ENCODE data around the gene RBM19. TPM values are rescaled to one million over a fixed set of nuclear protein-coding genes. Genes with fewer than 3 reads are reported as not detected.
"Not testable (repeated sequence)": the region's sequence is repeated elsewhere in the genome, so short reads cannot be mapped to it uniquely, and the experiment has no call there.

The RBM19 gene
- total and polyA plus RNA-seq, 4 donors: 14.6 to 33.6 (median 24.4) TPM

DNA sequence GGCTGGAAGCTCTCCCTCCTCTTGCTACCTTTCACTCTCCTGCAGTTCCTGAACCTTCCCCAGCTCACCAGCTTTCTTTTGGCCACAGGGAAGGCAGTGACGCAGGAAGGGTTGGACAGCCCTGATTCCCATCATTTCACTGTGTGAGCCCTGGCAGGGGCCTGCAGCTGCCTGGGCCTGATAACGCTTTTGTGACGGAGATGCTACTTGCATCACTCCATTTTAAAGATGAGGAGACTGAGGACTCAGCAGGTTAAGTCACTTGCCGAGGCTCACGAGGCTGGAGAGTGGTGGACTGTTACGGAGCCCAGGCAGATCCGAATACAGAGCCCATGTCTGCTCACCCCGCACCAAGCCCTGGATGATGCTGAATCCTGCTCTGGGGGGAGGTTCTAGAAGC, 145.3 kb downstream of the RBM19 start:
- H3K4me3 ChIP-seq (ENCODE audit: low read depth, low read length): no peak overlapping the region
- no peaks in the 10 kb centered on the region for H3K9me3 ChIP-seq (ENCODE audit: control insufficient read depth, insufficient read depth, low read length)
- no peaks in the 10 kb centered on the region for H3K27me3 ChIP-seq (ENCODE audit: control insufficient read depth, insufficient read depth, low read length)
- WGBS (ENCODE audit: insufficient coverage): 97% methylated on average over 7 of the region's 8 CpGs
- no peak for DNase-seq (ENCODE audit: low read depth in 4 of 6, low spot score in 6 of 6)
- peaks cover 35% of the 10 kb centered on the region for H3K36me3 ChIP-seq (ENCODE audit: control insufficient read depth, insufficient read depth, low read length)
- H3K4me1 ChIP-seq (ENCODE audit: control insufficient read depth, insufficient read depth, low read length): peaks cover 34% of the 10 kb centered on the region
- H3K27ac ChIP-seq (ENCODE audit: low read depth, low read length): no peak overlapping the region

DNA sequence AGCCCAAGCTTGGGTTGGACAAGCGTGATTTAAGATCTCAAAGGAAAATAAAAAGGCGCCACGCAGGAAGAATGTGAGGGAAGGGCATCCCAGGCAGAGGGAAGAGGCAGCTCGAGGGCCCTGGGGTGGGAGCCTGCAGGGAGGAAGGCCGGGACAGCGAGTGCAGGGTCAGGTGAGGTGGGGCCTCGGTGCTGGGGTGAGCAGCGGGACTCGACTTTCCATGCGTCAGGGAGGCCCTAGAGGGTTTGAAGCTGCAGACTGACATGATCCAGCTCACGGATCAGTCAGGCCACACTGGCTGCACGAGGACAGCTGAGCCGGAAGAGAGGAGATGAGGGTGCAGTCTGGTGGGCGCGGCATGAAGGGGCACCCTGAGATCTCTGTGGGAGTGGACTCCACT, 145.8 kb downstream of the RBM19 start:
- Histone ChIP-seq H3K27me3 (ENCODE audit: control insufficient read depth, insufficient read depth, low read length) (no peaks in the 10 kb centered on the region), H3K27ac (ENCODE audit: low read depth, low read length) (no peak overlapping the region), H3K9me3 (ENCODE audit: control insufficient read depth, insufficient read depth, low read length) (no peaks in the 10 kb centered on the region), H3K4me3 (ENCODE audit: low read depth, low read length) (no peak overlapping the region), H3K36me3 (ENCODE audit: control insufficient read depth, insufficient read depth, low read length) (peaks cover 36% of the 10 kb centered on the region), H3K4me1 (ENCODE audit: control insufficient read depth, insufficient read depth, low read length) (peaks cover 29% of the 10 kb centered on the region)
- no peak for DNase-seq (ENCODE audit: low read depth in 4 of 6, low spot score in 6 of 6)
- WGBS (ENCODE audit: insufficient coverage): 76% methylated on average over 15 of the region's 15 CpGs

DNA sequence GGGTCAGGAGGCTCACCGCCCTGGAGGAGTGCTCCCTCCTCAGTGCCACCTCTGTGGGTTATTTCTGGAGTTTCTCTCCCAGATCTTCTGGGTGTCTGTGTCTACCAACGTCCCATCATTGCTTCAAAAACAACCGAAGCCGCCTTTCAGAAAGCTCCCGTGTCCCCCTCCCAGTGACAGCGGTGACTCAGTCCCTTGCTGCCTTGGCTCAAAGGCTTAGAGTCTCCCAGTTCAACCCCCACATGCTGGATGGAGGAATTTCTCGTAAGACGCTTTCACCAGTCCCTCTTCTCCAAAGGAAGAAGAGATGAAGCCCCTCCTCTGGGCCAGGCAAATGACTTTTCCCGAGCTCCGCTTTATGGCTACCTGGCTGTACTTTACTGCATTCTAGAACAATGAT, 146.6 kb downstream of the RBM19 start:
- 74% methylated on average over 6 of the region's 10 CpGs for WGBS (ENCODE audit: insufficient coverage)
- H3K36me3 ChIP-seq (ENCODE audit: control insufficient read depth, insufficient read depth, low read length): peaks cover 36% of the 10 kb centered on the region
- DNase-seq (ENCODE audit: low read depth in 4 of 6, low spot score in 6 of 6): no peak

DNA sequence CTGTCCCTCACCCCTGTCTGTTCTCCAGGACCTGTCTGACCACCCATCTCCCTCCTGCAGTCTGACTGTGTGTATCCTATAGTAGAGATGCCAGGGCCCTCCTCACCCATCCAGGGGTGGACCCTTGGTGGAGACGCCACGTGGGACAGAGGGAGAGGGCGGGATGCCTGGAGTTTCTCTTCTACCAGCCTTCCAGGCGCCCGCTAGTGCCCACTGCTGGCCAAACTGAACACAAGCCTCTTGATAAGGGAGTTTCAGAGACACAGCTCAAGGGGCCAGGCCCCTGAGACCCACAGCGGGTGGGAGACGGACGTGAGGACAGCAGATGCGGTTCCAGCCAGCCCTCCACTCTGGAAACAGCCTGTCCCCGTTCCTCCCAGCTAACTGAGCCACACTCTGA, 147.3 kb downstream of the RBM19 start:
- no peaks in the 10 kb centered on the region for H3K9me3 ChIP-seq (ENCODE audit: control insufficient read depth, insufficient read depth, low read length)
- peak in 1 of 6 donors; percentile 59 for DNase-seq (ENCODE audit: low read depth in 4 of 6, low spot score in 6 of 6)
- H3K4me1 ChIP-seq (ENCODE audit: control insufficient read depth, insufficient read depth, low read length): peaks cover 27% of the 10 kb centered on the region
- no peak overlapping the region for H3K4me3 ChIP-seq (ENCODE audit: low read depth, low read length)
- H3K36me3 ChIP-seq (ENCODE audit: control insufficient read depth, insufficient read depth, low read length): peaks cover 36% of the 10 kb centered on the region
- H3K27me3 ChIP-seq (ENCODE audit: control insufficient read depth, insufficient read depth, low read length): no peaks in the 10 kb centered on the region
- H3K27ac ChIP-seq (ENCODE audit: low read depth, low read length): no peak overlapping the region
- WGBS (ENCODE audit: insufficient coverage): 51% methylated on average over 8 of the region's 10 CpGs

More for the DNA sequence above, 146.6 kb downstream of the RBM19 start:
- no peaks in the 10 kb centered on the region for H3K9me3 ChIP-seq (ENCODE audit: control insufficient read depth, insufficient read depth, low read length)
- H3K27me3 ChIP-seq (ENCODE audit: control insufficient read depth, insufficient read depth, low read length): no peaks in the 10 kb centered on the region
- H3K4me3 ChIP-seq (ENCODE audit: low read depth, low read length): no peak overlapping the region
- peaks cover 27% of the 10 kb centered on the region for H3K4me1 ChIP-seq (ENCODE audit: control insufficient read depth, insufficient read depth, low read length)
- no peak overlapping the region for H3K27ac ChIP-seq (ENCODE audit: low read depth, low read length)

DNA sequence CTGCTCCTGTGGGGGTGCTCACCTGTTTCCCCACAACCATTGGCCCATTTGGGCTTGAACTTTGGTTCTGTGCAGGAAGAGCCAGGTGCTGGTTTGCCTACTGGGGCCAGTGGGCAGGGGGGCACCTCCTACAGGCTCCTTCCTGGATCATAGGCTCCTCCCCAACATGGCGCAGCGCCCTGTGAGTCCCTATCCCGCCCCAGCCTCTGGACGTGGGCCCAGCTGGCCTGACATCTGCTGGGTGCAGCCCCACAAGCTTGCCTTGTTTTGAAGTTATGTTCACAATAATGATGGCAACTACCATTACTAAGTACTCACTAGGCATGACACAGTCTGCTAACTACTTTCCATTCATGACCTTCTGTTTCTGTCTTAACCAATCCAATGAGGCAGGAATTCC, 147.8 kb downstream of the RBM19 start:
- 20% methylated on average over 1 of the region's 4 CpGs for WGBS (ENCODE audit: insufficient coverage)
- peaks cover 36% of the 10 kb centered on the region for H3K36me3 ChIP-seq (ENCODE audit: control insufficient read depth, insufficient read depth, low read length)
- H3K27me3 ChIP-seq (ENCODE audit: control insufficient read depth, insufficient read depth, low read length): no peaks in the 10 kb centered on the region
- no peaks in the 10 kb centered on the region for H3K9me3 ChIP-seq (ENCODE audit: control insufficient read depth, insufficient read depth, low read length)
- DNase-seq (ENCODE audit: low read depth in 4 of 6, low spot score in 6 of 6): peak in 1 of 6 donors; percentile 61
- peaks cover 23% of the 10 kb centered on the region for H3K4me1 ChIP-seq (ENCODE audit: control insufficient read depth, insufficient read depth, low read length)
- no peak overlapping the region for H3K27ac ChIP-seq (ENCODE audit: low read depth, low read length)
- H3K4me3 ChIP-seq (ENCODE audit: low read depth, low read length): no peak overlapping the region

DNA sequence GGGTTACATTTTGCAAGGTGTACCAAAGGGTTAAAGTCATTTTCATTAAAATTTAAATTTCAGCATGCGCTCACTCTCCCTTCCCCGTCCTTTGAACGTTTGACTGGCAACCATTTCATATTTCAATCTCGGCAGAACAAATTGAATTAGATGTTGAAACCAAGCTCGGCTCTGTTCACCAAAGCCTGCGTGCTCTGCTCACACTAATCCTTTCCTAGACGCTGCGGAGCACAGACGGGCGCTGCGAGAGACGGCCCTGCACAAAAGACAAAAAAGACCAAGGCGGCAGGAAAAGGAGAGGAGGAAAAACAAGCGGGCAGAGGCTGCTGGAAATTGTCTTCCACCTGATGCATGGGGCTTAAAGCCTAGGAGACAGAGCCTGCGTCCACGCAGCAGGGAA, 149.3 kb downstream of the RBM19 start:
- WGBS (ENCODE audit: insufficient coverage): 63% methylated on average over 12 of the region's 16 CpGs
- peak in 2 of 6 donors; percentile 44 to 71 for DNase-seq (ENCODE audit: low read depth in 4 of 6, low spot score in 6 of 6)
- Histone ChIP-seq H3K4me1 (ENCODE audit: control insufficient read depth, insufficient read depth, low read length) (peaks cover 9% of the 10 kb centered on the region), H3K4me3 (ENCODE audit: low read depth, low read length) (no peak overlapping the region), H3K36me3 (ENCODE audit: control insufficient read depth, insufficient read depth, low read length) (peaks cover 26% of the 10 kb centered on the region), H3K27ac (ENCODE audit: low read depth, low read length) (no peak overlapping the region), H3K9me3 (ENCODE audit: control insufficient read depth, insufficient read depth, low read length) (no peaks in the 10 kb centered on the region), H3K27me3 (ENCODE audit: control insufficient read depth, insufficient read depth, low read length) (no peaks in the 10 kb centered on the region)

DNA sequence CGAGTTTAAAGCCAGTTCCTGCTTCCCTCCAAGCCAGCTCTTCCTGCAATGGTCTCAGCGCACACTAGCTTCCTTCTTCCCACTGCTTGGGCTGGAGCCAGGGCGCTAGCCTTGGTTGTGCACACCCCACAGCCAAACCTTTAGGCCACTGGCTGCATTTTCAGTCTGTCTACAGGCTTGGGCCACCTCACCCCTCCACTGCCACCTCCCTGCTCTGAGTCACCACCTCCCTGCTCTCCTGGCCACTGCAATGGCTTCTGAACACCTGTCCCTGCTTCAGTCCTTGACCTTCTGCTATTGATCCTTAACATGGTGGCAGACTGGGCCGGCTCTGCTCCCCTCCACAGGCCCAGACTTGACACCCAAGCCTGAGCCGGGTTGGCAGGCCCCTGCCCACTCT, 151.1 kb downstream of the RBM19 start:
- no peaks in the 10 kb centered on the region for H3K9me3 ChIP-seq (ENCODE audit: control insufficient read depth, insufficient read depth, low read length)
- 81% methylated on average over 5 of the region's 5 CpGs for WGBS (ENCODE audit: insufficient coverage)
- H3K4me3 ChIP-seq (ENCODE audit: low read depth, low read length): no peak overlapping the region
- H3K36me3 ChIP-seq (ENCODE audit: control insufficient read depth, insufficient read depth, low read length): peaks cover 11% of the 10 kb centered on the region
- no peak overlapping the region for H3K27ac ChIP-seq (ENCODE audit: low read depth, low read length)
- no peaks in the 10 kb centered on the region for H3K27me3 ChIP-seq (ENCODE audit: control insufficient read depth, insufficient read depth, low read length)
- no peak for DNase-seq (ENCODE audit: low read depth in 4 of 6, low spot score in 6 of 6)
- peaks cover 9% of the 10 kb centered on the region for H3K4me1 ChIP-seq (ENCODE audit: control insufficient read depth, insufficient read depth, low read length)

DNA sequence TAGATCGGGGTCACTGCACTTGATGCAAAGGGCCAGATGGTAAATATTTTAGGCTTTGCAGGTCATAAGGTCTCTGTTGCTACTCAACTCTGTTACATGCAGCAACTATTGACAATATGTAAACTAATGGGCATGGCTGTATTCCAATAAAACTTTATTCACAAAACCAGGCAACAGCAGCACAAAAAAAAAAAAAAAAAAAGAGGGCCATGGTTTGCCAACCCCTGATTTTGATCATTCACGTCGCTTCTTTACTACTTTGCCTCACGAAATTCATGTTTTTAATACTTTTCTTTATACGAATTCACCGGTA, 152.9 kb downstream of the RBM19 start:
- no CpG with 5 or more reads among the region's 6 CpGs for WGBS (ENCODE audit: insufficient coverage)
- peaks cover 11% of the 10 kb centered on the region for H3K36me3 ChIP-seq (ENCODE audit: control insufficient read depth, insufficient read depth, low read length)
- no peaks in the 10 kb centered on the region for H3K9me3 ChIP-seq (ENCODE audit: control insufficient read depth, insufficient read depth, low read length)
- H3K27me3 ChIP-seq (ENCODE audit: control insufficient read depth, insufficient read depth, low read length): no peaks in the 10 kb centered on the region
- H3K4me3 ChIP-seq (ENCODE audit: low read depth, low read length): no peak overlapping the region
- H3K27ac ChIP-seq (ENCODE audit: low read depth, low read length): no peak overlapping the region
- peaks cover 4% of the 10 kb centered on the region for H3K4me1 ChIP-seq (ENCODE audit: control insufficient read depth, insufficient read depth, low read length)
- DNase-seq (ENCODE audit: low read depth in 4 of 6, low spot score in 6 of 6): no peak

DNA sequence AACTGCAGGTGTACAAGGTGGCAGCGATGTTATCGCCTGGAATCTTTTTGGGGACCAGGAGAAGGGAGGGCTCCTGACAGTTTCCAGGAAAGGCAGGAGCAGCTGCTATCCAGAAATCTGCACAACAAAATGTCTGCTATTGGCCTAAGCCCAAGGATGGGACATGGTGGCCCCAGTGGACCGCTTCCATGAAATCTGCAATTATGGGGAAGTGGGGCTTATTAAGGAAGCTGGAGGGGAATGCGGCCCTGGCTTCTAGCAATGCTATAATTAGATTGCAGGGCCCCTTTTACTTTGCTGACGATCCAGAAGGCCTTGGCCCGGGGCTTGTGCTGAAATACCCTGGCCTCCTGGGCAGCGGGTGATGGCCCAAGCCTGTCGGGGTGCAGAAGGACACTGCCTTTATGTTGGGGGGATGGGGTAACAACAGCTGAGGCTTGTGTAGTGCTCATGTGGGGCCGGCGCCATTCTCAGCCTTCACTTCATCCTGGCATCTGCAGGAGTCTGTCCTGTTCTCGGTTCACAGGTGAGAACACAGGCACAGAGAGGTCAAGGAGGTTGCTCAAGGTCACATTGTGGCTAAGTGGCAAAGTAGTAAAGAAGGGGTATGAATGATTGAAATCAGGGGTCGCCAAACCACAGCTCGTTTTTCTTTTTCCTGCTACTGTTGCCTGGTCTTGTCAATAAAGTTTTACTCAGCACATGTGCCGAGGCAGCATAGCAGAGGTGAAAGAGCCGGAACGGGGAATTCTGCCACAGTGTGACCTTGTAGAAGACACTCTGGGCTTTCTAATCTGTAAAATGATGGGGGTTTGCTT, 153.5 kb downstream of the RBM19 start:
- H3K4me1 ChIP-seq (ENCODE audit: control insufficient read depth, insufficient read depth, low read length): peaks cover 6% of the 10 kb centered on the region
- 66% methylated on average over 15 of the region's 16 CpGs for WGBS (ENCODE audit: insufficient coverage)

DNA sequence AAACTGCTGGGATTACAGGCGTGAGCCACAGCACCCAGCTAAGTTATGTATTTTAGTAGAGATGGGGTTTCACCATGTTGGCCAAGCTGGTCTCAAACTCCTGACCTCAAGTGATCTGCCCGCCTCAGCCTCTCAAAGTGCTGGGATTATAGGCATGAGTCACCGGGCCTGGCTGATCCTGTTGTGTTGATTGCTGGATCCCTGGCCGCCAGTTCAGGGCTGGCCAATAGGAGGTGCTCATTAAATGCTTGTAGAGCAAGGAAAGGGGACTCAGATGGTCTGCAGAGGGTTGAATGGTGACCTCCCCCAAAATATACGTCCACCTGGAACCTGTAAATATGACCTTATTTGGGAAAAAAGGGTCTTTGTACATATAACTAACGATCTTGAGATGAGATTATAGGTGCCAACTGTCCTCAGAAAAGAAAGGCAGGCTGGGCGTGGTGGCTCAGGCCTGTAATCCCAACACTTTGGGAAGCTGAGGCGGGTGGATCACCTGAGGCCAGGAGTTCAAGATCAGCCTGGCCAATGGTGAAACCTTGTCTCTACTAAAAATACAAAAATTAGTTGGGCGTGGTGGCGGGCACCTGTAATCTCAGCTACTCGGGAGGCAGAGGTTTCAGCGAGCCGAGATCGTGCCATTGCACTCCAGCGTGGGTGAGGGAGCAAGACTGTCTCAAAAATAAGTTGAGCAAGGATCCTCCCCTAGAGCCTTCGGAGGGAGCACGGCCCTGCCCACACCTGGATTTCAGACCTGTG, 156.5 kb downstream of the RBM19 start:
- WGBS (ENCODE audit: insufficient coverage): 98% methylated on average over 15 of the region's 17 CpGs

More for the DNA sequence above, 153.5 kb downstream of the RBM19 start:
- no peak overlapping the region for H3K4me3 ChIP-seq (ENCODE audit: low read depth, low read length)
- no peaks in the 10 kb centered on the region for H3K9me3 ChIP-seq (ENCODE audit: control insufficient read depth, insufficient read depth, low read length)
- H3K27ac ChIP-seq (ENCODE audit: low read depth, low read length): no peak overlapping the region
- peak in 2 of 6 donors; percentile 57 to 90 for DNase-seq (ENCODE audit: low read depth in 4 of 6, low spot score in 6 of 6)
- peaks cover 10% of the 10 kb centered on the region for H3K36me3 ChIP-seq (ENCODE audit: control insufficient read depth, insufficient read depth, low read length)
- no peaks in the 10 kb centered on the region for H3K27me3 ChIP-seq (ENCODE audit: control insufficient read depth, insufficient read depth, low read length)

More for the DNA sequence above, 156.5 kb downstream of the RBM19 start:
- not testable (repeated sequence) for H3K36me3 ChIP-seq (ENCODE audit: control insufficient read depth, insufficient read depth, low read length); H3K9me3 ChIP-seq (ENCODE audit: control insufficient read depth, insufficient read depth, low read length); DNase-seq (ENCODE audit: low read depth in 4 of 6, low spot score in 6 of 6); H3K27me3 ChIP-seq (ENCODE audit: control insufficient read depth, insufficient read depth, low read length); H3K27ac ChIP-seq (ENCODE audit: low read depth, low read length); H3K4me3 ChIP-seq (ENCODE audit: low read depth, low read length)
- peaks cover 16% of the 10 kb centered on the region for H3K4me1 ChIP-seq (ENCODE audit: control insufficient read depth, insufficient read depth, low read length)

Measured in spinal cord (tissue), 10 donors.